Retina (tissue), 1 donor: ENCODE results near the gene MCTP1.

Experiments used
- DNase-seq: peaks from one replicate; pipeline ENCODE4 v3.0.0-alpha.2; 2016

The MCTP1 gene

DNA sequence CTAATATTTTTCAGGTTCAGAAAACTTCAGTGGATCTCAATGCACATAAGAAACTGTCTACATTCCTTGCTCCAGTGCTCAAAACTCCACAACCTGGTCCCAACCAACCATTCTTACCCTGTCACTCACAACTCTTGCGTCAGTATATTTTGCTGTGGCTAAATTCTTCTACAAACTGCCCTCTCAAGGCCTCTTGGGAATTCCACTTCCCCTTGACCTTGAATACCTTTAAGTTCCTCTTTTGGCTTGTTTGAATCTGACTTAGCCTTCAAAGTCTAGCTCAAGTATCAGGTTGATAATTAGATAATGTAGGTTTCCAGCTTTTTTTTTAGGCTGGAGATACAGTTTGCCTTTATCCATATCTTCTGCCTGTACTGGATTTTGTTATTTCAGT, 538.2 kb downstream of the MCTP1 start:
- no peak for DNase-seq

- no peak for DNase-seq
Observed at GRCh38 chr5:94745786-94746730, 538.8 kb downstream of the MCTP1 start.

DNA sequence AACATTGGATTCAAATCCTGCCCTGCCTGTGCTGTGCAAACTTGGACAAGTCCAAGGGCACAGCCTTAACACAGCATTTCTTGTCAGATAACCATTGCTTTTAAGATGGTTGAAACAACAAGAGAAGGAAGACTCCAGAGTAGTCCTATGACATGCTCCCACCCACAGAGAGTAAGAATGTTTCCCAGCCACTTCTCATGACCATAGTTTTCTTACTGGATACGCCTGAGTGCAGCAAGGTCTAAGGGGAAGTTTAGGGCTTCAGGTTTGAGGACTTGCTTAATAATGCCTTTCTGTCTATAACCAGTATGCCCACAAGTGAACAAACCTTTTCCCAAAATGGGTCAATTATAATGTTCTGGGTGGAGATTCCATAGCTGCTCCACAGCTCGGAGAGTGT, 540.0 kb downstream of the MCTP1 start:
- no peak for DNase-seq

- no peak for DNase-seq
Observed at GRCh38 chr5:94742852-94743251, 542.0 kb downstream of the MCTP1 start.

DNA sequence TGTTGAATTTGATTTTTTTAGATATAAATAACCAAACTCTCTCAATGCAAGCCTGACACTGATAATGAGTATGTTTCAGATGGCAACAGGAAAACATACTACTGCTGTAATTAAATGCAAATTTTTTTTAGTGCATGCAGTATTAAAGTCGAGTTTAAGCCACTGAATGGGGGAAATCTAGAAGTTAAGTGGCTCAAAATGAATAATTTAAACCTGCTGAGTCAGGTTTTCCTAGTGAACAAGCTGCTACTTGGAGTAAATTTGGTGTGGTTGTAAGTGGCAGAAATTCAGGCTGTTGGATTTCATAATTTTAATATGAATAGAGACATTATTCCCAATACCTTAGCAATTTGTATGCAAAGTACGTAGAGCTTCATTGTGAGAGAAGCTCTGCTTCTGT, 544.6 kb downstream of the MCTP1 start:
- no peak for DNase-seq

- no peak for DNase-seq
Observed at GRCh38 chr5:94736498-94736897, 548.4 kb downstream of the MCTP1 start.

DNA sequence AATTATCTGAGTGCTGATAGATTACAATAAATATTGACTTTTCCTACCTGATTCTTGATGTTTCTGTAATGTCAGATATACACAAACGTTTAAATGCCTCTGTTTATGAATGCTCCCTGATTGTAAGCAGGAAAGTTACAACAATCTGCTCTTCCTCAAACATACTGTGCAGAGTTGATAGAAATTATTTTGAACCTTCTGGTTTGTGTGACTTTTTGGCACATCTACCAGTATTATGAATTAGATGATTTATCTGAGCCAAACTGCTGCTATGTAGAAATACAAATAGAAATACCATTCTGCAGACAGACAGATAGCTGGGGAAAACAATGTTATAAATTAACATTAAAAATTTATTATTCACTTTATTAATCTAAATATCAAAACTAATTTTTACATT, 553.4 kb downstream of the MCTP1 start:
- no peak for DNase-seq

DNA sequence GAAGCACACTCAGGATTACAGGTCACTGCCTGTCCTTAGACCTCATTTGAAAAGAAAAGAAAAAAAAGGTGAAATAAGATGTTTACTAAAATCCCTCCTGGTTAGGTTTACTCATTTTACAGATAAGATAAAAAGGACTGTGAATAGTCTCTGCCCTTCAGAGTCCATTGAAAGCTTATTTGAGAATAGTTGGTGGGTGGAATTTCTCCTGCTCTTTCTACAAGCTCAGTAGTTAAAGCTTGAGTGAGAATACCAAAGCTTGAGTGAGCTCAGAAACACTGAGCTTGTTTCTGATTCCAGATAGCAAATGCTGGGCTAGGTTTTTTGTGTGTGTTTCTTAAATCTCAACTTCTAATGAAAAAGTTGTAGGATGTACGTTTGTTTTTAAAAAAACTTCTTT, 559.8 kb downstream of the MCTP1 start:
- DNase-seq, result no peak

GRCh38 chr5:94715768-94716167, 569.1 kb downstream of the MCTP1 start:
- DNase-seq, result no peak

DNA sequence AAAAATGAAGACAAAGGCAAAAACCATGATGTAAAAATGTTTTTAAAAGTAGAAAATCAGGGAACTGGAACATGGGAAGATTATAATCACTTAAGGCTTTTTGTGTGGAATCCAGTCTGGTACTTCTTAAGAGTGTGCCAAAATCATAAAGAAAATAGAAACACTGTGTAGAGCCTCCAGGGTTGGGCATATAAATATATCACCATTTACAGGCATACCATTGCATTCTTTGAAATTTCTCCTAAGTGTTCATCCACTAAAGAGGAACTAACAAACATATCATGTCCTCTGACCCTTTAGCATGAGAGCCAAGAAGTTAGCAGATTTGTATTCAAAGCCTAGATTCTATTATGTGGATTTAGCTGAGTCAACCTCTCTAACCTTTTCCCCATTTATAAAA, 573.1 kb downstream of the MCTP1 start:
- no peak for DNase-seq

- no peak for DNase-seq
Observed at GRCh38 chr5:94709277-94709676, 575.6 kb downstream of the MCTP1 start.

- no peak for DNase-seq
Observed at GRCh38 chr5:94707359-94707758, 577.5 kb downstream of the MCTP1 start.

DNA sequence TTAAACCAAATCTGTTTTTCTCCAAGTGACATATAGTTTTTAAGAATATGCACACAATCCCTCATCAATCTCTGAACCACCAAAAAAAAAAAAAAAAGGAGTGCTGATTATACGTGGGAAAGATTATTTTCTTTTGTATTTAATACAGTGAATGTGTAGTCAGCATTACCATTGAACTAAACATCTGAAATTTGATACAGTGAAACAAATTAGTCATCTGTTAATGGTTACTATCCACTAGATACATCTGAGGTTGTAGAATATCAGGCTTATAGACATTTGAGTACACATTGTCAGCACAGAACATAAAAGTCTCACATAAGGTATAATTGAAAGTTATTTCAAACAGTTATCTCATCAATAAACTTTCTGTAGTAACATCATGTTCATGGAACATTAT, 579.5 kb downstream of the MCTP1 start:
- DNase-seq, result no peak

DNA sequence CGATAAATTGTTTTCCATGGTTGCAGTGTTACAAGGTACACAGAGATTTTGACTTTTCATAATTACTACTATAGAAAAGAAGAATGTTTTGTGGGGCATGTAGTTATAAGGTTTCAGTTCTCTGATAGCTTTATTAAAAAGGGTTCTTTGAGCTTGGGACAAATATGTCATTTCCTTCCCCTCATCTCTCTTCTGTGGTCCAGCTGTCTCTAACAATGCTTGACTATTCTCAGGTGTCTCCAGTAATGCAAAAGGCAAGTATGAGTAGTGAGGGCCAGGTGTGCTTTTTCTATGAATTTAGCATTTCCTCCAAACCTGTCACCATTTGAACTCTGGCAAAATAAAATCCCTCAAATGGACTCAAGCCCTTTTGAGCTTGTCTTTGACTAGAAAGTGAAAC, 582.2 kb downstream of the MCTP1 start:
- DNase-seq, result no peak

DNA sequence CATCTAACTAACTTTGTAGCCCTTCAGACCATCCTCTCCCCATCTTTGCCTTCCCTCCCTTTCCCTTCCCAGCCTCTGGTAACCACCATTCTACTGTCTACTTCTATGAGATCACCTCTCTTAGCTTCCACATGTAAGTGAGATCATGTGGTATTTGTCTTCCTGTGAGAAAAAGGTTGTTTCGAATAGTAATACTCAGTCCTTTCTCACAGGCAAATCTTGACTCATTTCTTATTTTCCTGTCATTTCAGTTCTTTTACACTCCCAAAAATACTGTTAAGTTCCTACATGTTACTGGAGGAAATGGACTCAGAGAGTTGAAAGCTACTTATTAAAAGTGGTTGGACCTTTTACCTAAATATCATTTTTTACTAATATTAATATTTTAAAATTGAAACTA, 584.3 kb downstream of the MCTP1 start:
- DNase-seq, result no peak

DNA sequence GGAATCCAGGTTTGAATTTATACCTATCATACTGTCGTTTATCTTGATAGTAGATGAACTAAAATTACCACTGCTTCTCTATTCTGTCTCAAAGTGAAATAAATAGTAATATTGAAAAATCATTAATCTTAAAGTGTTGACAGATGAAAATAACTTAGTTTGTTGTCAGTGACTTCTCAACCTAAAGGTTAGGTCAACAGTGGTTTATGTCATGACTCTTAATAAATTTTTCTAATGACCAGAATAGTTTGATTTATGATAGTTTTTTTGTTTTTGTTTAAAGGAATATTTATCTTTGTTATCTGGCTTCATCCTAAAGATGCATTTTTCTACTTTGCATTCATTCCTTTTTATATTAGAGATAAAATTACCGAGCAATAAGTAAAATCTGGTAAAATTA, 585.3 kb downstream of the MCTP1 start:
- no peak for DNase-seq

- peak; percentile 15 for DNase-seq
Observed at GRCh38 chr5:94698197-94698596, 586.7 kb downstream of the MCTP1 start.

DNA sequence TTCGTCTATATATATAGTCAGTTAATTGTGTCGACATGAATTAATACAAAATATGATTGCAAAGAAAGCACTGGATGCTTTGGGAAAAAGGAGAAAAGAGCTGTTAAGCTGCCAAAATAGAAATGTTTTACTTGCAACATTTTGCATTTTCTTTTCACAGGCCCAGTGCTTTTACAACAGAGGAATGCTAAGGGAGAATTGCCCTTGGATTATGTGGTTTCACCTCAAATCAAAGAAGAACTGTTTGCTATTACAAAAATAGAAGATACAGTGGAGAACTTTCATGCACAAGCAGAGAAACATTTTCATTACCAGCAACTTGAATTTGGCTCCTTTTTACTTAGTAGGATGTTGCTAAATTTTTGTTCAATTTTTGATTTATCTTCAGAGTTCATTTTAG, 590.2 kb downstream of the MCTP1 start:
- DNase-seq, result no peak

- no peak for DNase-seq
Observed at GRCh38 chr5:94693845-94694370, 591.0 kb downstream of the MCTP1 start.

GRCh38 chr5:94693043-94693822, 591.7 kb downstream of the MCTP1 start:
- peak; percentile 24 for DNase-seq

DNA sequence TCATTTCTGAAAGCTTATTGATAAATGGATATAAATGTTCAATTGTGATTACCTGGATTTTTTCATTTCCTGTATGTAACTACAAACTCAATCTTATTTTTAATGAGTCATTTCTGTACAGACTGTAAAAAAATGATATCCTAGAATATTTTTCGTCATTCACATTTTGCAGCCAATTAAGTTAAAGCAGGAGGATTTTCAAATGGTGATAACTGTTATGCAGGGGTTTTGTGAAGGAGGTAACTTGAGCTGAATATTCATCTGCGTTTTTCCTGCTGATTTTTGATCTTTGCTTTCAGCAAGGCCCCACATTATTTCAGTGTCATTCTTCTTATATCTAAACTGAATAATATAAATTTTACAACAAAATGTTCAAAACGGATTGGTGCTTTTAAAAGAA, 592.3 kb downstream of the MCTP1 start:
- peak; percentile 25 for DNase-seq

- peak; percentile 60 for DNase-seq
Observed at GRCh38 chr5:94691949-94692348, 592.9 kb downstream of the MCTP1 start.

GRCh38 chr5:94691291-94691690, 593.6 kb downstream of the MCTP1 start:
- peak; percentile 72 for DNase-seq

- peak; percentile 73 for DNase-seq
Observed at GRCh38 chr5:94690778-94691177, 594.1 kb downstream of the MCTP1 start.
